Stimulated activated naive CD8-positive, alpha-beta T cell treated with anti-CD3 and anti-CD28 coated beads, Interleukin-15, Interleukin-2, amounts not matched to agents 100 U/mL and 50 U/mL, for 24 hours (primary cell): Measurements from ENCODE around the gene SPANXA1.
"Not testable (repeated sequence)": the region's sequence is repeated elsewhere in the genome, so short reads cannot be mapped to it uniquely, and the experiment has no call there.

Experiments
- ATAC-seq: fragments of 150-1000 bp; cut with Tn5 transposase; one replicate; pipeline ENCODE4 v1.10.0; 2021
- DNase-seq: peaks from one replicate; pipeline ENCODE4 v3.0.0; 2021

SPANXA1 gene

GRCh38 chrX:141584638-141585037, at the start of gene SPANXA1:
SPANXA1 (minus strand) TSS chrX:141584738; CDS start chrX:141584678, 60 bp downstream.
- not testable (repeated sequence) for ATAC-seq, DNase-seq

GRCh38 chrX:141632124-141632523, 47.6 kb upstream of the SPANXA1 start:
- DNase-seq (no peak), ATAC-seq (no peak)

GRCh38 chrX:141619336-141619735, 34.8 kb upstream of the SPANXA1 start:
- no peak for ATAC-seq
- no peak for DNase-seq

- ATAC-seq (no peak), DNase-seq (no peak)
Measured at GRCh38 chrX:141609111-141609510, 24.6 kb upstream of the SPANXA1 start.

- DNase-seq, ATAC-seq: not testable (repeated sequence)
Measured at GRCh38 chrX:141589408-141589807, 4.9 kb upstream of the SPANXA1 start, which contains the start of gene SPANXA2. SPANXA2 (plus strand) TSS chrX:141589708; CDS start chrX:141589768, 60 bp downstream.

- not testable (repeated sequence) for ATAC-seq, DNase-seq
Measured at GRCh38 chrX:141542551-141542950, 42.0 kb downstream of the SPANXA1 start.
